HepG2 (cell line): ENCODE data around the gene KRT12. TPM values are rescaled to one million over a fixed set of nuclear protein-coding genes. Genes with fewer than 3 reads are reported as not detected.

Source experiments
- ATAC-seq: fragments of 200-7000 bp; cut with Tn5 transposase; 3 replicates; pipeline ENCODE4 v1.9.1; 2020; ENCODE audit warnings: mild to moderate bottlenecking, moderate library complexity
- BruUV-seq: library from RNA; stranded (reverse); fragments of 400-500 nt; replicated peaks from 2 replicates; lab custom pipeline; 2021; lab: Mats Ljungman, UMichigan
- CTCF ChIA-PET: fragments of 300-600 bp; formaldehyde crosslinking; extraction: SDS; loops from one replicate; lab custom pipeline; 2021; ENCODE audit warnings: low total read pairs, inconsistent platforms, low intra/inter-chr PET ratio; lab: Yijun Ruan, JAX
- POLR2A ChIA-PET: fragments of 350-600 bp; sonication (Branson Sonifier 250); formaldehyde crosslinking; loops from one replicate; lab custom pipeline; 2020; ENCODE audit warnings: antibody characterized with exemption, inconsistent platforms; lab: Yijun Ruan, JAX
- DNase-seq: peaks from one replicate; pipeline ENCODE4 v3.0.0-alpha.2; 2015; ENCODE audit warnings: low spot score
- FAIRE-seq: peaks from 3 replicates; lab custom pipeline; 2011; peaks lifted over from hg19 to GRCh38; lab: Jason Lieb, UNC
- H2AFZ ChIP-seq: one replicate; pipeline ENCODE4 v1.6.1; 2011; ENCODE audit warnings: low read length, inconsistent platforms
- H3K27ac ChIP-seq: fragments of 300-600 bp; 3 replicates; pipeline ENCODE4 v1.8.0; 2011; ENCODE audit warnings: mixed run types, mild to moderate bottlenecking, mixed read lengths, low read length, inconsistent platforms; ENCODE audit not compliant: insufficient read depth; ENCODE audit errors: extremely low read length
- H3K27me3 ChIP-seq, 2 experiments: fragments of 200-600 bp in 1 of 2; 2 replicates in 1 of 2; 3 replicates in 1 of 2; pipeline versions ENCODE4 v1.6.0 to v1.8.0; 2011; ENCODE audit warnings: low read length in 2 of 2, mild to moderate bottlenecking in 2 of 2, moderate library complexity in 2 of 2, inconsistent platforms in 1 of 2; ENCODE audit not compliant: insufficient read depth in 2 of 2, control insufficient read depth in 1 of 2
- H3K36me3 ChIP-seq, 2 experiments: fragments of 200-600 bp in 1 of 2; replicated peaks in 1 of 2; 2 replicates in 1 of 2; 3 replicates in 1 of 2; pipeline versions ENCODE4 v1.5.1 to v1.8.0; 2011; ENCODE audit warnings: low read length in 2 of 2, inconsistent platforms in 1 of 2; ENCODE audit not compliant: insufficient read depth in 2 of 2, control insufficient read depth in 1 of 2
- H3K4me1 ChIP-seq: 2 replicates; pipeline ENCODE4 v1.5.1; 2012; ENCODE audit warnings: low read length, inconsistent platforms; ENCODE audit not compliant: insufficient read depth
- H3K4me2 ChIP-seq: 2 replicates; pipeline ENCODE4 v1.6.0; 2011; ENCODE audit warnings: low read depth, low read length, inconsistent platforms
- H3K4me3 ChIP-seq, 3 experiments: fragments of 200-600 bp in 1 of 3; sonication (generic), shearing (Covaris generic) in 1 of 3; replicated peaks in 1 of 3; 2 replicates each; pipeline ENCODE4 v1.5.1; 2011 to 2016; ENCODE audit warnings: low read length in 3 of 3, inconsistent platforms in 2 of 3, low read depth in 2 of 3, mild to moderate bottlenecking in 2 of 3, control low read depth in 1 of 3, mixed read lengths in 1 of 3; ENCODE audit not compliant: insufficient read depth in 1 of 3
- H3K79me2 ChIP-seq: one replicate; pipeline ENCODE4 v1.6.1; 2011; ENCODE audit warnings: low read length, inconsistent platforms; ENCODE audit not compliant: insufficient read depth
- H3K9ac ChIP-seq: 2 replicates; pipeline ENCODE4 v1.6.0; 2011; ENCODE audit warnings: mild to moderate bottlenecking, low read depth, low read length, inconsistent platforms; ENCODE audit not compliant: insufficient read depth
- H3K9me3 ChIP-seq: 2 replicates; pipeline ENCODE4 v1.5.1; 2012; ENCODE audit warnings: mild to moderate bottlenecking, low read length
- H4K20me1 ChIP-seq: 2 replicates; pipeline ENCODE4 v1.6.0; 2011; ENCODE audit warnings: inconsistent platforms, mild to moderate bottlenecking, low read length, moderate library complexity; ENCODE audit not compliant: insufficient read depth
- CEBPB ChIP-seq: IDR thresholded peaks from 2 replicates; pipeline ENCODE4 v1.6.1; 2011; ENCODE audit warnings: low read depth, low read length, improper control_type of control experiment, borderline replicate concordance
- EP300 ChIP-seq, 3 experiments: sonication (generic) in 1 of 3; formaldehyde crosslinking in 1 of 3; IDR thresholded peaks; 2 replicates each; pipeline versions ENCODE4 v1.5.1 to v1.6.1; 2011 to 2020; ENCODE audit warnings: low read depth in 2 of 3, low read length in 2 of 3, borderline replicate concordance in 1 of 3, improper control_type of control experiment in 1 of 3, mild to moderate bottlenecking in 1 of 3, missing genetic modification reagents in 1 of 3, moderate library complexity in 1 of 3
- FOXK1 ChIP-seq: sonication (generic); formaldehyde crosslinking; IDR thresholded peaks from 2 replicates; pipeline ENCODE4 v1.4.0; 2020; ENCODE audit warnings: low read depth, missing genetic modification reagents, borderline replicate concordance
- NKX3-1 ChIP-seq: sonication (generic); formaldehyde crosslinking; IDR thresholded peaks from 2 replicates; pipeline ENCODE4 v1.5.0; 2020; ENCODE audit warnings: missing genetic modification reagents
- SMAD9 ChIP-seq: sonication (generic); formaldehyde crosslinking; IDR thresholded peaks from 2 replicates; pipeline ENCODE4 v1.5.1; 2020; ENCODE audit warnings: mild to moderate bottlenecking, missing genetic modification reagents
- TERF1 ChIP-seq: sonication (generic); formaldehyde crosslinking; IDR thresholded peaks from 2 replicates; pipeline ENCODE4 v1.8.0; 2022; ENCODE audit warnings: mild to moderate bottlenecking, missing genetic modification reagents, moderate library complexity
- TFAP4 ChIP-seq: sonication (generic); IDR thresholded peaks from 2 replicates; pipeline ENCODE4 v1.6.1; 2016; ENCODE audit warnings: low read depth, borderline replicate concordance
- ZBTB26 ChIP-seq: IDR thresholded peaks from 2 replicates; pipeline ENCODE4 v1.6.1; 2016; ENCODE audit warnings: missing compliant biosample characterization, missing genetic modification reagents, borderline replicate concordance
- ZC3H4 ChIP-seq: sonication (generic); formaldehyde crosslinking; IDR thresholded peaks from 2 replicates; pipeline ENCODE4 v1.4.0; 2020; ENCODE audit warnings: missing genetic modification reagents, borderline replicate concordance
- ZGPAT ChIP-seq: IDR thresholded peaks from 2 replicates; pipeline ENCODE4 v1.6.1; 2016; ENCODE audit warnings: mild to moderate bottlenecking
- ZMYM3 ChIP-seq: sonication (generic); formaldehyde crosslinking; IDR thresholded peaks from 2 replicates; pipeline ENCODE4 v1.5.1; 2020; ENCODE audit warnings: mild to moderate bottlenecking, missing genetic modification reagents
- ZNF451 ChIP-seq: sonication (generic); formaldehyde crosslinking; IDR thresholded peaks from 2 replicates; pipeline ENCODE4 v1.5.0; 2020; ENCODE audit warnings: mild to moderate bottlenecking, missing genetic modification reagents
- ZNF670 ChIP-seq: sonication (generic); formaldehyde crosslinking; IDR thresholded peaks from 2 replicates; pipeline ENCODE4 v1.8.0; 2022; ENCODE audit warnings: mild to moderate bottlenecking, missing genetic modification reagents, borderline replicate concordance
- ZSCAN25 ChIP-seq: sonication (generic); formaldehyde crosslinking; IDR thresholded peaks from 2 replicates; pipeline ENCODE4 v1.8.0; 2022; ENCODE audit warnings: mild to moderate bottlenecking, missing genetic modification reagents
- WGBS: methylation state at CpG from one replicate; pipeline ENCODE4 v1.1.6; 2017; ENCODE audit warnings: low lambda C conversion rate; 5-methylcytosine and 5-hydroxymethylcytosine counted together
- in situ Hi-C: cut with HindIII; loops from 2 replicates; pipeline ENCODE4 v1.10.0; 2017; ENCODE audit warnings: low pct_unique_long_range_greater_than_20kb; ENCODE audit not compliant: extremely low pct_ligation_motif_present
- intact Hi-C: fragments of 100-400 bp; cut with micrococcal nuclease; formaldehyde crosslinking; loops from one replicate; pipeline ENCODE4 v1.10.0; 2022; ENCODE audit not compliant: unreplicated experiment
- polyA plus RNA-seq, 8 experiments: library from polyadenylated mRNA; depleted of rRNA in 3 of 8; stranded (reverse) in 7 of 8; unstranded in 1 of 8; fragments of >200 nt; fragmentation: Illumina TruSeq in 4 of 8; extraction: Trizol in 4 of 8; gene quantifications; 2 replicates each; pipeline versions ENCODE4 v1.2.1 to v1.2.3, GENCODE V29; 2011 to 2016; ENCODE audit warnings: low read depth in 4 of 8, missing spikeins in 1 of 8, mixed read lengths in 1 of 8; ENCODE audit not compliant: insufficient read depth in 1 of 8
- total RNA-seq, 5 experiments: library from RNA; depleted of rRNA; stranded (reverse); fragments of >200 nt; fragmentation: Illumina TruSeq; extraction: Trizol; gene quantifications; 2 replicates each; pipeline ENCODE4 v1.2.3, GENCODE V29; 2016; ENCODE audit warnings: low read depth in 1 of 5
- TF ChIP-seq, protein P1 (sequence below): sonication (generic); formaldehyde crosslinking; IDR thresholded peaks from 2 replicates; pipeline ENCODE4 v1.5.1; 2020; ENCODE audit warnings: missing genetic modification reagents, mild to moderate bottlenecking, borderline replicate concordance

Gene KRT12
- total and polyA plus RNA-seq, 2 of the 13 experiments (the other 11 are each of a cell fraction or from before 2014, with no cell fraction given) = 0.07 to 0.09 TPM

GRCh38 chr17:40910441-40910841, 43.4 kb upstream of the KRT12 start (continued):
- TF ChIP-seq ZC3H4 (CRISPR knock-in tag) (no peak), ZSCAN25 (CRISPR knock-in tag) (no peak), TERF1 (CRISPR knock-in tag) (no peak), ZBTB26 (CRISPR knock-in tag) (no peak), SMAD9 (CRISPR knock-in tag) (no peak)

DNA sequence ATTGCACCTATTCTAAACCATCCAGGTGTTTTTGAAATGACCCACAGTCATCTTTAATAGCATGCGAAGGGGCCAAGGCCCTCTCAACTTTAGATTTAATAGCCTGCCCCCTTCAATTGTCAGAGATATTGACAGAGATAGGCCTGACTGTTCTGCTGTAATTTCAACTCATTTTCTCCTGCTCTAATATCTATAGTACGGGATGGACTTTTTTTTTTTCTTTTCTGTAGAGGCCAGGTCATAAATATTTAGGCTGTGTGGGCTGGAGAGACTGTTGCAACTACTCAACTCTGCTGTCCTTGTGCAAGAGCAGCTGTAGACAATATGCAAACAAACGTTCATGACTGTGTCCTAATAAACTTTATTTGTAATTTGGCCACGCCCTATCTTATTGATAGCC, 42.7 kb upstream of the KRT12 start:
- BruUV-seq = no TSS peak
- H3K79me2 ChIP-seq = no peaks in the 10 kb centered on the region
- H3K4me1 ChIP-seq = peaks cover 33% of the 10 kb centered on the region
- H3K27ac ChIP-seq = no peak overlapping the region
- ATAC-seq (peak; percentile 57), FAIRE-seq (peak; percentile 4), DNase-seq (peak; percentile 63)
- in situ Hi-C loops (loop anchor here (5.0 kb wide), 2 partner anchors 93 to 413 kb away; no protein-coding TSS in a partner anchor), intact Hi-C loops (loop anchor here (1.0 to 10.0 kb wide), 9 partner anchors 47 to 753 kb away; partner anchors contain the start of genes KRT19, KRTAP1-1, KRTAP2-1 and KRTAP3-1)
- no peaks in the 10 kb centered on the region for H4K20me1 ChIP-seq
- ChIA-PET POLR2A (interaction anchor here (1.6 kb wide), 1 partner anchor 149 kb away, joined by 3 read pairs; no protein-coding TSS in a partner anchor), CTCF (interaction anchor here (0.8 to 3.3 kb wide), 11 partner anchors 47 to 758 kb away, joined by 3 to 32 read pairs (median 6); no protein-coding TSS in a partner anchor)
- WGBS = 40% methylated on average over 4 of the region's 4 CpGs
- no peaks in the 10 kb centered on the region for H3K27me3 ChIP-seq
- no peaks in the 10 kb centered on the region for H3K36me3 ChIP-seq
- no peak overlapping the region for H3K9ac ChIP-seq
- no peak overlapping the region for H3K4me3 ChIP-seq
- no peaks in the 10 kb centered on the region for H3K9me3 ChIP-seq
- no peak overlapping the region for H2AFZ ChIP-seq
- H3K4me2 ChIP-seq = no peak overlapping the region
- TF ChIP-seq ZNF451 (CRISPR knock-in tag) (no peak), TFAP4 (peak; percentile 6; the same call in 1 of the 2 replicates), FOXK1 (CRISPR knock-in tag) (0 out of 2 replicates have a peak, but pooled peaks have one; percentile 21), NKX3-1 (CRISPR knock-in tag) (no peak), ZMYM3 (CRISPR knock-in tag) (no peak), ZGPAT (0 out of 2 replicates have a peak, but pooled peaks have one; percentile 10), CEBPB (peak; percentile 91), ZNF670 (CRISPR knock-in tag) (0 out of 2 replicates have a peak, but pooled peaks have one; percentile 7), EP300 (IDR thresholded peaks at IDR 0.05; ENCODE audit: low read depth in 2 of 2, low read length in 2 of 2) (0 out of 4 replicates have a peak, but pooled peaks of 1 of the 2 experiments have one; percentile 23), EP300 (CRISPR knock-in tag; IDR thresholded peaks at IDR 0.05; ENCODE audit: borderline replicate concordance) (no peak)
- TF ChIP-seq, protein P1, sequence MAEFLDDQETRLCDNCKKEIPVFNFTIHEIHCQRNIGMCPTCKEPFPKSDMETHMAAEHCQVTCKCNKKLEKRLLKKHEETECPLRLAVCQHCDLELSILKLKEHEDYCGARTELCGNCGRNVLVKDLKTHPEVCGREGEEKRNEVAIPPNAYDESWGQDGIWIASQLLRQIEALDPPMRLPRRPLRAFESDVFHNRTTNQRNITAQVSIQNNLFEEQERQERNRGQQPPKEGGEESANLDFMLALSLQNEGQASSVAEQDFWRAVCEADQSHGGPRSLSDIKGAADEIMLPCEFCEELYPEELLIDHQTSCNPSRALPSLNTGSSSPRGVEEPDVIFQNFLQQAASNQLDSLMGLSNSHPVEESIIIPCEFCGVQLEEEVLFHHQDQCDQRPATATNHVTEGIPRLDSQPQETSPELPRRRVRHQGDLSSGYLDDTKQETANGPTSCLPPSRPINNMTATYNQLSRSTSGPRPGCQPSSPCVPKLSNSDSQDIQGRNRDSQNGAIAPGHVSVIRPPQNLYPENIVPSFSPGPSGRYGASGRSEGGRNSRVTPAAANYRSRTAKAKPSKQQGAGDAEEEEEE = 0 out of 2 replicates have a peak, but pooled peaks have one; percentile 17
